Measurements from ENCODE around the gene CTSZ. TPM values are rescaled to one million over a fixed set of nuclear protein-coding genes. Genes with fewer than 3 reads are reported as not detected.

The CTSZ gene
- polyA plus RNA-seq, 2 of the 4 experiments (the other 2 are of a cell fraction), result 115 to 156 TPM

DNA sequence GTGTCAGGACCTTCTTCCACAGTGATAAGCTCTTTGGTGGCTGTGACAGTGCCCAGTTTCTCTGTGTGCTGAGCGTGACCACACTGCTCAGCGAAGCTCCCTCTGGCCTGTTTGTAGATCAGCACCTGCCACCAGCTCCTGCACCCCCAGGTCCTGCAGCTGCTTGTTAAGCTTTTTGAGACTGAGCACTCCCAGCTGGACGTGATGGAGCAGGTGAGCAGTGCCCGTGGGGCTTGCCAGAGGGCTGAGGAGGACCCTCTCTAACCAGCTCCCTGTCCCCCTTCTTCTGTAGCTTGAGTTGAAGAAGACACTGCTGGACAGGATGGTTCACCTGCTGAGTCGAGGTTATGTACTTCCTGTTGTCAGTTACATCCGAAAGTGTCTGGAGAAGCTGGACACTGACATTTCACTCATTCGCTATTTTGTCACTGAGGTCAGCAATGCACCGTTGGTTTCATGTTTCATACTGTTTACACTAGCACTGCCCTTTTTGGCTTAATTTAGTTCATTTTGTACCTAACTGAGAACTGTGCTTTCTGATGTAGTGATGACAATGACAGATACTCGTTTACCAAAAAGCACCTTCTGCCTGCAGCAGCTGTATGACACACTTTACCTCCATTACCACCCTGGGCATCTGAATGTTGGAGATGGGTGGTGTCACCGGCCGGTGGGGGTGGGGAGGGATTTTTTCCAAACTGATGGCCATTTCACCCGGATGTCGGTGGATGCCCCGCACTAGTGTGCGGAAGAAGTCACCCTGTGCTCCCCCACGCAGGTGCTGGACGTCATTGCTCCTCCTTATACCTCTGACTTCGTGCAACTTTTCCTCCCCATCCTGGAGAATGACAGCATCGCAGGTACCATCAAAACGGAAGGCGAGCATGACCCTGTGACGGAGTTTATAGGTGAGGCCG, 13.5 kb downstream of the CTSZ start:
- Histone ChIP-seq H3K9me3 (no peaks in the 10 kb centered on the region), H3K4me1 (peaks cover 20% of the 10 kb centered on the region), H3K4me3 (no peak overlapping the region), H3K4me2 (no peak overlapping the region), H3K27ac (no peak overlapping the region)
- ChIA-PET POLR2A (interaction anchor here (0.9 to 1.6 kb wide), 2 partner anchors 12 to 15 kb away, joined by 3 to 5 read pairs; partner anchors contain the start of gene NELFCD), CTCF (interaction anchor here (0.6 to 2.1 kb wide), 7 partner anchors 9 to 462 kb away, joined by 3 to 7 read pairs (median 3); no protein-coding TSS in a partner anchor)
- 87% methylated on average over 23 of the region's 23 CpGs for WGBS (ENCODE audit: missing lambda C conversion rate)
- ATAC-seq, result no peak; a peak in 1 of 6 replicates
- FAIRE-seq, result no peak
- no peak for DNase-seq (ENCODE audit: low read depth in 1 of 2, low spot score in 1 of 2)
- TF ChIP-seq NFE2L2 (conservative IDR thresholded peaks at IDR 0.05; ENCODE audit: low read length), result no peak

DNA sequence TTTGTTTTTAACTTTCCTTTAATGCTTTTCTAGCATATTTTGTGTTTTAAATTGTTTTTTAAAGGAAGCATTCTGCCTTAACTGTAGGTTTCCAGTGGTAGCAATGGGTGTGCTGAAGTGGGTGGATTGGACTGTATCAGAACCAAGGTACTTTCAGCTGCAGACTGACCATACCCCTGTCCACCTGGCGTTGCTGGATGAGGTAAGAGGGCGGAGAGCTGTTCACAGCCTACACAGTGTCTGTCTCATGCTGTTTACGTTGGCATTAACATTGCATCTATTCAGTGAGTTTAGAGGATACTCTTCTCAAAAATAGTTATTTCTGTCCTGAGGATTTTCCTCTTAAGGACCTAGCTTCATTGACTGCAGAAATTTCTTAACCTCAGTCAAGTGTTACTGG, 14.1 kb downstream of the CTSZ start:
- WGBS (ENCODE audit: missing lambda C conversion rate), result 85% methylated on average over 3 of the region's 3 CpGs
- H3K9me3 ChIP-seq, result no peaks in the 10 kb centered on the region
- ATAC-seq (no peak), FAIRE-seq (no peak), DNase-seq (ENCODE audit: low read depth in 1 of 2, low spot score in 1 of 2) (no peak)
- H3K4me3 ChIP-seq, result no peak overlapping the region
- no peak overlapping the region for H3K4me2 ChIP-seq
- no peak overlapping the region for H3K27ac ChIP-seq
- ChIA-PET CTCF (interaction anchor here (0.9 to 2.1 kb wide), 3 partner anchors 16 to 94 kb away, joined by 3 to 7 read pairs (median 3); no protein-coding TSS in a partner anchor), POLR2A (interaction anchor here (0.9 to 1.6 kb wide), 2 partner anchors 11 to 15 kb away, joined by 3 to 5 read pairs; partner anchors contain the start of gene NELFCD)
- H3K4me1 ChIP-seq, result peaks cover 20% of the 10 kb centered on the region
- TF ChIP-seq, protein P1, sequence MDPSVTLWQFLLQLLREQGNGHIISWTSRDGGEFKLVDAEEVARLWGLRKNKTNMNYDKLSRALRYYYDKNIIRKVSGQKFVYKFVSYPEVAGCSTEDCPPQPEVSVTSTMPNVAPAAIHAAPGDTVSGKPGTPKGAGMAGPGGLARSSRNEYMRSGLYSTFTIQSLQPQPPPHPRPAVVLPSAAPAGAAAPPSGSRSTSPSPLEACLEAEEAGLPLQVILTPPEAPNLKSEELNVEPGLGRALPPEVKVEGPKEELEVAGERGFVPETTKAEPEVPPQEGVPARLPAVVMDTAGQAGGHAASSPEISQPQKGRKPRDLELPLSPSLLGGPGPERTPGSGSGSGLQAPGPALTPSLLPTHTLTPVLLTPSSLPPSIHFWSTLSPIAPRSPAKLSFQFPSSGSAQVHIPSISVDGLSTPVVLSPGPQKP (IDR thresholded peaks at IDR 0.05; ENCODE audit: low read depth, low read length), result no peak
- TF ChIP-seq POLR2AphosphoS2 (conservative IDR thresholded peaks at IDR 0.05; ENCODE audit: low read length) (no peak), KDM5A (IDR thresholded peaks at IDR 0.05) (no peak), PBX3 (IDR thresholded peaks at IDR 0.05) (no peak), GATA3 (IDR thresholded peaks at IDR 0.05; ENCODE audit: borderline replicate concordance) (no peak), RCOR1 (IDR thresholded peaks at IDR 0.05; ENCODE audit: low read depth, low read length) (no peak), ESRRA (IDR thresholded peaks at IDR 0.05; ENCODE audit: borderline replicate concordance, low read length) (no peak)

GRCh38 chr20:58991715-58992114, 15.3 kb downstream of the CTSZ start:
- Histone ChIP-seq H3K4me2 (no peak overlapping the region), H3K27ac (no peak overlapping the region), H3K4me3 (no peak overlapping the region), H3K9me3 (no peaks in the 10 kb centered on the region), H3K4me1 (peaks cover 20% of the 10 kb centered on the region)
- FAIRE-seq (no peak), ATAC-seq (no peak), DNase-seq (ENCODE audit: low read depth in 1 of 2, low spot score in 1 of 2) (no peak)
- TF ChIP-seq RCOR1 (IDR thresholded peaks at IDR 0.05; ENCODE audit: low read depth, low read length), result no peak
- TF ChIP-seq, protein P2, sequence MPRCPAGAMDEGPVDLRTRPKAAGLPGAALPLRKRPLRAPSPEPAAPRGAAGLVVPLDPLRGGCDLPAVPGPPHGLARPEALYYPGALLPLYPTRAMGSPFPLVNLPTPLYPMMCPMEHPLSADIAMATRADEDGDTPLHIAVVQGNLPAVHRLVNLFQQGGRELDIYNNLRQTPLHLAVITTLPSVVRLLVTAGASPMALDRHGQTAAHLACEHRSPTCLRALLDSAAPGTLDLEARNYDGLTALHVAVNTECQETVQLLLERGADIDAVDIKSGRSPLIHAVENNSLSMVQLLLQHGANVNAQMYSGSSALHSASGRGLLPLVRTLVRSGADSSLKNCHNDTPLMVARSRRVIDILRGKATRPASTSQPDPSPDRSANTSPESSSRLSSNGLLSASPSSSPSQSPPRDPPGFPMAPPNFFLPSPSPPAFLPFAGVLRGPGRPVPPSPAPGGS (IDR thresholded peaks at IDR 0.05), result no peak
- TF ChIP-seq ATOH8 (CRISPR knock-in tag; IDR thresholded peaks at IDR 0.05; ENCODE audit: low read depth), result no peak
- TF ChIP-seq, protein P3, sequence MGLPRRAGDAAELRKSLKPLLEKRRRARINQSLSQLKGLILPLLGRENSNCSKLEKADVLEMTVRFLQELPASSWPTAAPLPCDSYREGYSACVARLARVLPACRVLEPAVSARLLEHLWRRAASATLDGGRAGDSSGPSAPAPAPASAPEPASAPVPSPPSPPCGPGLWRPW (IDR thresholded peaks at IDR 0.05), result no peak
- TF ChIP-seq FOXS1 (CRISPR knock-in tag; IDR thresholded peaks at IDR 0.05), result no peak
- TF ChIP-seq MAFK (IDR thresholded peaks at IDR 0.05; ENCODE audit: partially characterized antibody), result no peak
- TF ChIP-seq KDM5A (IDR thresholded peaks at IDR 0.05), result no peak
- TF ChIP-seq HDAC2 (IDR thresholded peaks at IDR 0.05), result no peak
- no peak for TF ChIP-seq HOXB13 (CRISPR knock-in tag; IDR thresholded peaks at IDR 0.05; ENCODE audit: low read depth)
- no peak for TF ChIP-seq MAZ (IDR thresholded peaks at IDR 0.05; ENCODE audit: borderline replicate concordance, low read depth, low read length)
- no peak for TF ChIP-seq PHF8 (IDR thresholded peaks at IDR 0.05; ENCODE audit: borderline replicate concordance, low read depth)
- ChIA-PET CTCF (no interaction called here), POLR2A (no interaction called here)
- 86% methylated on average over 9 of the region's 9 CpGs for WGBS (ENCODE audit: missing lambda C conversion rate)
